ENCODE data around the gene PUS10.

DNA sequence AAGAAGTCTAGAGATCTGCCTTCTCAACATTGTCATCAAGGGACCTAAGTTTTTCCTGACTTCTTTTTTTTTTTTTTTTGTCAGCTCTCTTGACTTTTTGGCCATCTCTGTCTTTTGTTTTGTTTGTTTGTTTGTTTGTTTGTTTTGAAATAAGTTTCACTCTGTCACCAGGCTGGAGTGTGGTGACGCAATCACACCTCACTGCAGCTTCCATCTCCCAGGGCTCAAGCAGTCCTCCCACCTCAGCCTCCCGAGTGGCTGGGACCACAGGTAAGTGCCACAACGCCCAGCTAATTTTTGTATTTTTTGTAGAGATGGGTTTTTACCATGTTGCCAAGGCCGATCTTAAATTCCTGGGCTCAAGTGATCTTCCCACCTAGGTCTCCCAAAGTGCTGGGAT, 5.6 kb upstream of the PUS10 start:
- TF ChIP-seq TCF7 (IDR thresholded peaks at IDR 0.05; ENCODE audit: low read depth) (no peak), ZNF335 (CRISPR knock-in tag; IDR thresholded peaks at IDR 0.05) (no peak), ZNF660 (CRISPR knock-in tag; IDR thresholded peaks at IDR 0.05; ENCODE audit: borderline replicate concordance, low read depth) (no peak), ADNP (CRISPR knock-in tag; IDR thresholded peaks at IDR 0.05) (no peak), ZNF451 (CRISPR knock-in tag; IDR thresholded peaks at IDR 0.05) (no peak)
- TF ChIP-seq, protein P1, sequence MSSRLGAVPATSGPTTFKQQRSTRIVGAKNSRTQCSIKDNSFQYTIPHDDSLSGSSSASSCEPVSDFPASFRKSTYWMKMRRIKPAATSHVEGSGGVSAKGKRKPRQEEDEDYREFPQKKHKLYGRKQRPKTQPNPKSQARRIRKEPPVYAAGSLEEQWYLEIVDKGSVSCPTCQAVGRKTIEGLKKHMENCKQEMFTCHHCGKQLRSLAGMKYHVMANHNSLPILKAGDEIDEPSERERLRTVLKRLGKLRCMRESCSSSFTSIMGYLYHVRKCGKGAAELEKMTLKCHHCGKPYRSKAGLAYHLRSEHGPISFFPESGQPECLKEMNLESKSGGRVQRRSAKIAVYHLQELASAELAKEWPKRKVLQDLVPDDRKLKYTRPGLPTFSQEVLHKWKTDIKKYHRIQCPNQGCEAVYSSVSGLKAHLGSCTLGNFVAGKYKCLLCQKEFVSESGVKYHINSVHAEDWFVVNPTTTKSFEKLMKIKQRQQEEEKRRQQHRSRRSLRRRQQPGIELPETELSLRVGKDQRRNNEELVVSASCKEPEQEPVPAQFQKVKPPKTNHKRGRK (CRISPR knock-in tag; IDR thresholded peaks at IDR 0.05) = no peak
- TF ChIP-seq, protein P2, sequence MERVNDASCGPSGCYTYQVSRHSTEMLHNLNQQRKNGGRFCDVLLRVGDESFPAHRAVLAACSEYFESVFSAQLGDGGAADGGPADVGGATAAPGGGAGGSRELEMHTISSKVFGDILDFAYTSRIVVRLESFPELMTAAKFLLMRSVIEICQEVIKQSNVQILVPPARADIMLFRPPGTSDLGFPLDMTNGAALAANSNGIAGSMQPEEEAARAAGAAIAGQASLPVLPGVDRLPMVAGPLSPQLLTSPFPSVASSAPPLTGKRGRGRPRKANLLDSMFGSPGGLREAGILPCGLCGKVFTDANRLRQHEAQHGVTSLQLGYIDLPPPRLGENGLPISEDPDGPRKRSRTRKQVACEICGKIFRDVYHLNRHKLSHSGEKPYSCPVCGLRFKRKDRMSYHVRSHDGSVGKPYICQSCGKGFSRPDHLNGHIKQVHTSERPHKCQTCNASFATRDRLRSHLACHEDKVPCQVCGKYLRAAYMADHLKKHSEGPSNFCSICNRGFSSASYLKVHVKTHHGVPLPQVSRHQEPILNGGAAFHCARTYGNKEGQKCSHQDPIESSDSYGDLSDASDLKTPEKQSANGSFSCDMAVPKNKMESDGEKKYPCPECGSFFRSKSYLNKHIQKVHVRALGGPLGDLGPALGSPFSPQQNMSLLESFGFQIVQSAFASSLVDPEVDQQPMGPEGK (CRISPR knock-in tag; IDR thresholded peaks at IDR 0.05) = no peak

All from HepG2 (cell line).